ENCODE results near the gene MTRFR.

DNA sequence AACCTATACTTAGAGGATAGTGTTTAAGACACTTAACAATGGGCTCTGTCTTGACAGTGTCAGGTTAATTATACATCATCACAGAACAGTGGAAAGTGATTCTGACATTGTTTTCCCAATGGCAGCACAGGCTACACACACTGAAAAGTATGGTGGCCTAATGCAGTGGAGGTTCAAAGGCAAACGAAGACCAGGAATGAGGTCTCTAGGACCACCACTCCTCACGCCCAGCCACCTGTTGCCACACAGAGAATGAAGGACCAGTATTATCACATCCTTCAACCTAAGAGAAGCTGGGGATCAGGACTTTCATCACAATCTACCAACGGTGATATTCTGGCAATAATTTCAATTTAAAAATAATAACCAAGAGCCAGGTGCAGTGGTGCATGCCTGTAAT, 73.0 kb downstream of the MTRFR start:
- no peak for TF ChIP-seq POLR2A (IDR thresholded peaks at IDR 0.05)
- TF ChIP-seq, protein P1, sequence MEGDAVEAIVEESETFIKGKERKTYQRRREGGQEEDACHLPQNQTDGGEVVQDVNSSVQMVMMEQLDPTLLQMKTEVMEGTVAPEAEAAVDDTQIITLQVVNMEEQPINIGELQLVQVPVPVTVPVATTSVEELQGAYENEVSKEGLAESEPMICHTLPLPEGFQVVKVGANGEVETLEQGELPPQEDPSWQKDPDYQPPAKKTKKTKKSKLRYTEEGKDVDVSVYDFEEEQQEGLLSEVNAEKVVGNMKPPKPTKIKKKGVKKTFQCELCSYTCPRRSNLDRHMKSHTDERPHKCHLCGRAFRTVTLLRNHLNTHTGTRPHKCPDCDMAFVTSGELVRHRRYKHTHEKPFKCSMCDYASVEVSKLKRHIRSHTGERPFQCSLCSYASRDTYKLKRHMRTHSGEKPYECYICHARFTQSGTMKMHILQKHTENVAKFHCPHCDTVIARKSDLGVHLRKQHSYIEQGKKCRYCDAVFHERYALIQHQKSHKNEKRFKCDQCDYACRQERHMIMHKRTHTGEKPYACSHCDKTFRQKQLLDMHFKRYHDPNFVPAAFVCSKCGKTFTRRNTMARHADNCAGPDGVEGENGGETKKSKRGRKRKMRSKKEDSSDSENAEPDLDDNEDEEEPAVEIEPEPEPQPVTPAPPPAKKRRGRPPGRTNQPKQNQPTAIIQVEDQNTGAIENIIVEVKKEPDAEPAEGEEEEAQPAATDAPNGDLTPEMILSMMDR (IDR thresholded peaks at IDR 0.05): no peak

Data from gastroesophageal sphincter (tissue), 3 donors.